SU-DHL-6 (cell line): ENCODE data around the gene MTA2.

ENCODE experiments used
- H2AFZ ChIP-seq: fragments of 200-600 bp; sonication (generic); 2 replicates; pipeline ENCODE4 v1.6.1; 2014; ENCODE audit warnings: low read depth, mild to moderate bottlenecking, moderate library complexity, mixed read lengths, antibody characterized with exemption, low read length; ENCODE audit not compliant: severe bottlenecking
- H3F3A ChIP-seq: fragments of 200-600 bp; shearing (Covaris generic); 2 replicates; pipeline ENCODE4 v1.6.0; 2016; ENCODE audit warnings: antibody characterized with exemption, mild to moderate bottlenecking; ENCODE audit not compliant: insufficient read depth
- H3K27ac ChIP-seq: fragments of 200-600 bp; sonication (generic); 2 replicates; pipeline ENCODE4 v1.5.1; 2016; ENCODE audit warnings: low read depth, mild to moderate bottlenecking, low read length, moderate library complexity, mixed read lengths
- H3K27me3 ChIP-seq: fragments of 200-600 bp; sonication (generic), shearing (Covaris generic); 2 replicates; pipeline ENCODE4 v1.6.0; 2014; ENCODE audit warnings: mild to moderate bottlenecking, low read length
- H3K36me3 ChIP-seq: fragments of 200-600 bp; sonication (generic); 2 replicates; pipeline ENCODE4 v1.6.1; 2014; ENCODE audit warnings: mild to moderate bottlenecking, low read length, mixed read lengths
- H3K4me2 ChIP-seq: fragments of 300-600, 200-600 bp; shearing (Covaris generic), sonication (generic); 2 replicates; pipeline ENCODE4 v1.6.0; 2014; ENCODE audit warnings: low read length, low read depth, mild to moderate bottlenecking; ENCODE audit not compliant: poor library complexity, severe bottlenecking
- H3K4me3 ChIP-seq: fragments of 200-600 bp; sonication (generic); 2 replicates; pipeline ENCODE4 v1.5.1; 2014; ENCODE audit warnings: antibody characterized with exemption, low read length, mild to moderate bottlenecking, mixed read lengths; ENCODE audit not compliant: insufficient read depth, poor library complexity, severe bottlenecking
- H3K79me2 ChIP-seq: fragments of 200-600 bp; sonication (generic); 2 replicates; pipeline ENCODE4 v1.6.1; 2014; ENCODE audit warnings: mild to moderate bottlenecking, low read length, moderate library complexity; ENCODE audit not compliant: insufficient read depth
- H3K9ac ChIP-seq: fragments of 200-600 bp; sonication (generic); 2 replicates; pipeline ENCODE4 v1.7.0; 2014; ENCODE audit warnings: mild to moderate bottlenecking, low read length
- H3K9me2 ChIP-seq: fragments of 200-600 bp; sonication (generic); replicated peaks from 2 replicates; pipeline ENCODE4 v1.6.1; 2014; ENCODE audit warnings: low read length; ENCODE audit not compliant: insufficient read depth
- H3K9me3 ChIP-seq: fragments of 200-600 bp; sonication (generic); 2 replicates; pipeline ENCODE4 v1.6.1; 2014; ENCODE audit warnings: low read length, mixed read lengths; ENCODE audit not compliant: insufficient read depth
- H4K20me1 ChIP-seq: fragments of 200-600 bp; sonication (generic); 2 replicates; pipeline ENCODE4 v1.6.1; 2014; ENCODE audit warnings: low read depth, mild to moderate bottlenecking, antibody characterized with exemption, low read length, moderate library complexity, mixed read lengths
- CTCF ChIP-seq: fragments of 200-600 bp; sonication (generic); IDR thresholded peaks from one replicate; pipeline ENCODE4 v1.5.1; 2017; ENCODE audit warnings: antibody characterized with exemption, mild to moderate bottlenecking, low read length, moderate library complexity; ENCODE audit not compliant: insufficient read depth, poor library complexity, severe bottlenecking
- EZH2phosphoT487 ChIP-seq: fragments of 200-600 bp; sonication (generic), shearing (Covaris generic); conservative IDR thresholded peaks from 2 replicates; pipeline ENCODE4 v1.6.1; 2018; ENCODE audit warnings: mild to moderate bottlenecking, antibody characterized with exemption, low read length, moderate library complexity, mixed read lengths

Gene MTA2

GRCh38 chr11:62546929-62547625 is 54.6 kb downstream of the MTA2 start:
- Histone ChIP-seq H3K79me2 (no peaks in the 10 kb centered on the region), H2AFZ (no peak overlapping the region), H3K4me3 (no peak overlapping the region), H3F3A (0 out of 2 replicates have a peak, but pooled peaks cover 3% of the 10 kb centered on the region), H3K4me2 (no peak overlapping the region), H3K9ac (no peak overlapping the region), H3K9me3 (no peaks in the 10 kb centered on the region), H3K27ac (no peak overlapping the region), H3K36me3 (no peaks in the 10 kb centered on the region), H3K27me3 (no peaks in the 10 kb centered on the region), H4K20me1 (no peaks in the 10 kb centered on the region), H3K9me2 (no peaks in the 10 kb centered on the region)
- TF ChIP-seq EZH2phosphoT487 (no peak), CTCF (no peak)

- H3K27me3 ChIP-seq, result no peaks in the 10 kb centered on the region
- TF ChIP-seq EZH2phosphoT487, result no peak
- no peak for TF ChIP-seq CTCF
- no peaks in the 10 kb centered on the region for H3K36me3 ChIP-seq
- no peaks in the 10 kb centered on the region for H3K79me2 ChIP-seq
- H3K4me2 ChIP-seq, result peak within 1 kb of the TSS; percentile 12
- H4K20me1 ChIP-seq, result no peaks in the 10 kb centered on the region
- H3K4me3 ChIP-seq, result no peak within 1 kb of the TSS
- no peaks in the 10 kb centered on the region for H3F3A ChIP-seq
- no peaks in the 10 kb centered on the region for H3K9me3 ChIP-seq
- H3K9ac ChIP-seq, result no peak within 1 kb of the TSS
- no peak within 1 kb of the TSS for H3K27ac ChIP-seq
- H3K9me2 ChIP-seq, result no peaks in the 10 kb centered on the region
- no peak within 1 kb of the TSS for H2AFZ ChIP-seq
These were observed 55.3 kb downstream of the MTA2 start, which contains the start of gene AHNAK for GRCh38 chr11:62546244-62546928. Gene AHNAK (minus strand): TSS chr11:62546806. CDS start chr11:62536098, 10,708 bp downstream.

GRCh38 chr11:62545437-62546243 is 56.0 kb downstream of the MTA2 start:
- Histone ChIP-seq H3K9me2 (no peaks in the 10 kb centered on the region), H3F3A (no peaks in the 10 kb centered on the region), H3K4me2 (peak overlapping the region; percentile 12), H4K20me1 (no peaks in the 10 kb centered on the region), H3K9me3 (no peaks in the 10 kb centered on the region), H3K79me2 (no peaks in the 10 kb centered on the region), H3K9ac (no peak overlapping the region), H2AFZ (no peak overlapping the region), H3K27me3 (no peaks in the 10 kb centered on the region), H3K27ac (no peak overlapping the region), H3K4me3 (no peak overlapping the region), H3K36me3 (no peaks in the 10 kb centered on the region)
- TF ChIP-seq EZH2phosphoT487, result no peak
- TF ChIP-seq CTCF, result no peak
